Measurements from ENCODE around the gene SPCS1. TPM values are rescaled to one million over a fixed set of nuclear protein-coding genes. Genes with fewer than 3 reads are reported as not detected.
A peak's percentile ranks its signal among the peaks of the same experiment; 100 is the strongest.

SPCS1 gene
- total RNA-seq, 1 donor = 67.0 TPM

DNA sequence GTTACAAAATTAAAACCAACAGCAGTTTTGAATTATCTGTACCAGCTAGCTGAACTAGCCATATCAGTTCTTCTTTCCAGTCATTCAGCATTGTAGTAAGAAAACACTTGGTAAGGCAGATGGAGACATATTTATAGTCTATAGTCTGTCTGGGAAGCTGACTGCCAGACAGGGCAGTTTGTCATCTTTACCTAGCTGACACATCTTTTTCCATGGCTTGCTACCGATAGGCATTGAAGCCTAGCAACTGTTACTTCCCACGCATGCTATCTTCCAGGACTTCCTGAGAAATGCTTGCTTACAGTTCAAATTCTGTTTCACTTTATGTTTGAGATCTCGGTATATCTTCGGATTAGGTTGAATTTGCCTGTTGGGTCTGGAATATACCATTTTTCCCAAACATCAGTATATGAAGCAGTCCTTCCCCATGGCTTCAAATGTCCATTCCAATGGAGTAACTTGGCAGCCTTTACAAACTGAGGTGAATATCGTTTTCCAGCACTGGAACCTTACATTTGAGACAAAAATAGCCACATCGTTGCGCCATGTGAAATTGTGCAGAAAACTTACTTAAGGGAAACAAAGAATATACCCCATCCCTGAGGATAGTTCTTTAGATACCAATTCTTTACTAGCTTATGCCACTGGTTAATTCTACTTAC, 11.2 kb upstream of the SPCS1 start:
- H4K20me1 ChIP-seq (ENCODE audit: insufficient read depth, low read length) = peaks cover 6% of the 10 kb centered on the region
- H3K79me2 ChIP-seq (ENCODE audit: insufficient read depth, low read length) = peaks cover 32% of the 10 kb centered on the region
- TF ChIP-seq, protein P1, sequence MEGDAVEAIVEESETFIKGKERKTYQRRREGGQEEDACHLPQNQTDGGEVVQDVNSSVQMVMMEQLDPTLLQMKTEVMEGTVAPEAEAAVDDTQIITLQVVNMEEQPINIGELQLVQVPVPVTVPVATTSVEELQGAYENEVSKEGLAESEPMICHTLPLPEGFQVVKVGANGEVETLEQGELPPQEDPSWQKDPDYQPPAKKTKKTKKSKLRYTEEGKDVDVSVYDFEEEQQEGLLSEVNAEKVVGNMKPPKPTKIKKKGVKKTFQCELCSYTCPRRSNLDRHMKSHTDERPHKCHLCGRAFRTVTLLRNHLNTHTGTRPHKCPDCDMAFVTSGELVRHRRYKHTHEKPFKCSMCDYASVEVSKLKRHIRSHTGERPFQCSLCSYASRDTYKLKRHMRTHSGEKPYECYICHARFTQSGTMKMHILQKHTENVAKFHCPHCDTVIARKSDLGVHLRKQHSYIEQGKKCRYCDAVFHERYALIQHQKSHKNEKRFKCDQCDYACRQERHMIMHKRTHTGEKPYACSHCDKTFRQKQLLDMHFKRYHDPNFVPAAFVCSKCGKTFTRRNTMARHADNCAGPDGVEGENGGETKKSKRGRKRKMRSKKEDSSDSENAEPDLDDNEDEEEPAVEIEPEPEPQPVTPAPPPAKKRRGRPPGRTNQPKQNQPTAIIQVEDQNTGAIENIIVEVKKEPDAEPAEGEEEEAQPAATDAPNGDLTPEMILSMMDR (IDR thresholded peaks at IDR 0.05; ENCODE audit: extremely low read depth, low read depth, low read length) = no peak
- peak overlapping the region; percentile 4 for H3K27ac ChIP-seq (ENCODE audit: low read depth, low read length)
- no peaks in the 10 kb centered on the region for H3K27me3 ChIP-seq (ENCODE audit: insufficient read depth, low read length)
- peaks cover 87% of the 10 kb centered on the region for H3K36me3 ChIP-seq (ENCODE audit: insufficient read depth, low read length)
- no peak overlapping the region for H2AFZ ChIP-seq (ENCODE audit: low read length)
- H3K4me3 ChIP-seq (ENCODE audit: insufficient read depth, low read length) = no peak overlapping the region
- DNase-seq (ENCODE audit: insufficient read length, low spot score, missing footprints) = no peak
- peaks cover 3% of the 10 kb centered on the region for H3K4me1 ChIP-seq (ENCODE audit: insufficient read depth, low read length)
- no peak overlapping the region for H3K4me2 ChIP-seq (ENCODE audit: insufficient read depth, low read length)
- H3K9me3 ChIP-seq (ENCODE audit: low read depth, low read length) = no peaks in the 10 kb centered on the region

DNA sequence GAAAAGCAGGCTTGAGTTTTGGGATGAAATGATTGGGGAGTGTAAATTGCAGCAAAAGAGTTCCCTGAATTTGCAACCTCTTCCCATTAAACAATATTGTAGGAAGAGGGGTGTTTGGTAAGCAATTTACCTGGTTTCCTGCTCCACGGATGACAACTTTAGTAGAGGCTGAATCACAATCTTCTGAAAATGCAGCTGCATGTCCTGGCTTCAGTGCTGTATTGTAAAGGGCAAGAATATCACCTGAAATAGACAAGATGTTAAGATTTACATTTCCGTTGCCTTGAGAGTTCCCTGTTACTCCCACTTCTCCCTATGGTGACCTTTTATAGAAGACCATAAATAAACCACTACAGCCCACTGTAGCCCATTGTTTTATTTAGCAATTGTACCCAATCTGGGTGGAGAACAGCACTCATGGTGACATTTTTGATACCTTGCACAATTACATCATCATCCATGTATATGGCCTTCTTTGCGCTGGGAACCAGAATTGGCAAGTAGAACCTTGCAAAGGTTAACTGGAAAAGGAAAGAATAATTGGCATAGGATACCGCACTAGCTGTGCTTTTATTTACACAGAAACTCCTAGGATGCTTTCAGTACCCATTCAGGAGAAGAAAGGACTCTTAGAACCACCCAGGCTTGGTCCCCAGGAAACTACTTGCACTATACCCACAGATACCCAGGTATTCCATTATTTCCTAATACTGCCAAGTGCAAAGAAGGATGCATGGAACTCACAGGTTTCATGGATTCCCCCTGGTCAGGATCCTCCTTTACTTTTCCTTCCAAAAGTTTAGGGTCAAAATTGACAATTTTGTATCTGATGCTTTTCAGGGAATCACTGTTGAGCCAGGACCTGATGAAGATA, 9.9 kb upstream of the SPCS1 start:
- Histone ChIP-seq H3K9me3 (ENCODE audit: low read depth, low read length) (no peaks in the 10 kb centered on the region), H2AFZ (ENCODE audit: low read length) (no peak overlapping the region), H3K4me3 (ENCODE audit: insufficient read depth, low read length) (no peak overlapping the region), H3K4me1 (ENCODE audit: insufficient read depth, low read length) (peaks cover 3% of the 10 kb centered on the region), H4K20me1 (ENCODE audit: insufficient read depth, low read length) (peaks cover 8% of the 10 kb centered on the region), H3K4me2 (ENCODE audit: insufficient read depth, low read length) (no peak overlapping the region), H3K27ac (ENCODE audit: low read depth, low read length) (no peak overlapping the region), H3K79me2 (ENCODE audit: insufficient read depth, low read length) (peaks cover 35% of the 10 kb centered on the region), H3K36me3 (ENCODE audit: insufficient read depth, low read length) (peaks cover 80% of the 10 kb centered on the region), H3K27me3 (ENCODE audit: insufficient read depth, low read length) (no peaks in the 10 kb centered on the region)
- TF ChIP-seq, protein P1 (IDR thresholded peaks at IDR 0.05; ENCODE audit: extremely low read depth, low read depth, low read length) = no peak
- DNase-seq (ENCODE audit: insufficient read length, low spot score, missing footprints) = no peak

DNA sequence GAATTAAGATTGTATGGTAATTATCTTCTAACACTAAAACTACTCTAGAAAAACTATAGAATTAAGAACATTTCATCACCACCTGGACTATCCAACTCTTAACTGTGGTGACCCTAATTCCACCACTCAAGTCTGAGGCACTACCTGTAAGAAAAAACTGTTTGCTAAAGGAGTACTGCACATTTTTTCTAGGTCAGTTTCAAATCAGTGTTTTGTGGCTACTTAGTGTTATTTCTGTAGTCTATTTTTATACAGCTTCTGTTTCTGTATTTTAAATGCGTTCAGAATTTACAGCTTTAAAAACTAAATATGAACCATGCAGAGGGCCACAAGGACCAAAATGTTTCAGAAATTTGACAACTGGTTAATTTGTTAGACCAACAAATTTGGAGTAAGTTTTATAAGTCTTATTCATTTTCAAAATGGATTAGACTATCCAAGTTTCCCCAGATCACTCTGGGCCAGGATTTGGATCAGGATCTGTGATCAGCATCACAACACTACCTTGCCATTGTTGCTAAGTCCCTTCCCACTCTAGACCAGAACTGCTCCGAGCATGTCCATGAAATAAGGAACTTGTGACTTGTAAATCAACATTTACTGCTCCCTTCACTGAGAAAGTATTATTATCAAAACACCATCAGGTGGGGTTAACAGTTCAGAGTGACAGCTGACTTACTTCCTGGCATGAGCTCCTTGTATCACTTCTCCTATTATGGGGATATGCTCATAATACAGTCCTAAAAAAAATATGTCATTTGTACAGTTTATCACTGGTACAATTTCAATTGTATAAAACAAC, 8.9 kb upstream of the SPCS1 start:
- Histone ChIP-seq H4K20me1 (ENCODE audit: insufficient read depth, low read length) (peaks cover 8% of the 10 kb centered on the region), H3K36me3 (ENCODE audit: insufficient read depth, low read length) (peaks cover 73% of the 10 kb centered on the region), H3K79me2 (ENCODE audit: insufficient read depth, low read length) (peaks cover 42% of the 10 kb centered on the region), H2AFZ (ENCODE audit: low read length) (no peak overlapping the region), H3K9me3 (ENCODE audit: low read depth, low read length) (no peaks in the 10 kb centered on the region), H3K4me2 (ENCODE audit: insufficient read depth, low read length) (no peak overlapping the region), H3K27me3 (ENCODE audit: insufficient read depth, low read length) (no peaks in the 10 kb centered on the region), H3K4me3 (ENCODE audit: insufficient read depth, low read length) (no peak overlapping the region), H3K27ac (ENCODE audit: low read depth, low read length) (no peak overlapping the region), H3K4me1 (ENCODE audit: insufficient read depth, low read length) (peaks cover 3% of the 10 kb centered on the region)
- TF ChIP-seq, protein P1 (IDR thresholded peaks at IDR 0.05; ENCODE audit: extremely low read depth, low read depth, low read length) = no peak
- DNase-seq (ENCODE audit: insufficient read length, low spot score, missing footprints) = no peak

All from osteoblast (primary cell).